ENCODE measurements around the gene PLRG1. TPM values are rescaled to one million over a fixed set of nuclear protein-coding genes. Genes with fewer than 3 reads are reported as not detected.

PLRG1 gene
- total and polyA plus RNA-seq, 2 of the 8 experiments (the other 6 are each of a cell fraction or from before 2014, with no cell fraction given) = 63.5 to 108 TPM

DNA sequence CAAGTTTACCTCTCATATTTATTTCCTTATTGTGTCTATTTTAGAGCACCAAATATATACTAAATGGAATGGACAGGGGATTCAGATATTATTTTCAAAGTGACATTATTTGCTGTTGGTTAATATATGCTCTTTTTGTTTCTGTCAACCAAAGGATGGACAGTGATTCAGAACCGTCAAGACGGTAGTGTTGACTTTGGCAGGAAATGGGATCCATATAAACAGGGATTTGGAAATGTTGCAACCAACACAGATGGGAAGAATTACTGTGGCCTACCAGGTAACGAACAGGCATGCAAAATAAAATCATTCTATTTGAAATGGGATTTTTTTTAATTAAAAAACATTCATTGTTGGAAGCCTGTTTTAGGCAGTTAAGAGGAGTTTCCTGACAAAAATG is 18.8 kb upstream of the PLRG1 start:
- Histone ChIP-seq H3K23ac (ENCODE audit: insufficient read length) (no peak overlapping the region), H4K91ac (replicated peaks; ENCODE audit: insufficient read length, low read length) (no peak overlapping the region), H3K18ac (ENCODE audit: extremely low read depth, low read length) (no peak overlapping the region), H3K27me3 (replicated peaks in 1 of 4; ENCODE audit: control insufficient read depth in 3 of 4, extremely low read depth in 1 of 4, insufficient read depth in 3 of 4, low read length in 3 of 4) (no peaks in the 10 kb centered on the region), H3K4ac (replicated peaks; ENCODE audit: insufficient read length, low read depth, low read length) (no peak overlapping the region), H2BK5ac (ENCODE audit: low read depth, low read length) (no peak overlapping the region), H2BK12ac (ENCODE audit: low read depth, low read length) (no peak overlapping the region), H3K56ac (replicated peaks; ENCODE audit: insufficient read length, low read depth, low read length) (no peak overlapping the region), H2BK20ac (ENCODE audit: low read length) (no peak overlapping the region), H3K9ac (replicated peaks in 1 of 4; ENCODE audit: extremely low read depth in 1 of 4, low read depth in 3 of 4, low read length in 3 of 4) (no peak overlapping the region), H4K5ac (ENCODE audit: insufficient read length, low read depth, low read length) (no peak overlapping the region), H3K4me2 (ENCODE audit: insufficient read depth in 1 of 2, low read depth in 2 of 2, low read length in 2 of 2) (no peak overlapping the region), H3K36me3 (ENCODE audit: control insufficient read depth in 2 of 4, insufficient read depth in 4 of 4, low read length in 3 of 4) (no peaks in the 10 kb centered on the region), H4K20me1 (replicated peaks in 1 of 2; ENCODE audit: control insufficient read depth in 1 of 2, insufficient read depth in 2 of 2, low read length in 2 of 2) (no peaks in the 10 kb centered on the region), H2BK120ac (replicated peaks; ENCODE audit: low read depth, low read length) (no peak overlapping the region), H3K27ac (ENCODE audit: low read depth, low read length) (no peak overlapping the region), H2BK15ac (ENCODE audit: low read length) (no peak overlapping the region), H3K9me3 (ENCODE audit: insufficient read depth in 2 of 2, low read depth in 1 of 2, low read length in 1 of 2) (no peaks in the 10 kb centered on the region), H3K4me1 (replicated peaks in 1 of 4; ENCODE audit: control insufficient read depth in 3 of 4, insufficient read depth in 4 of 4, low read length in 3 of 4) (no peaks in the 10 kb centered on the region), H3K4me3 (ENCODE audit: extremely low read depth in 1 of 4, insufficient read depth in 2 of 4, low read depth in 3 of 4, low read length in 4 of 4) (no peak overlapping the region), H3K23me2 (ENCODE audit: low read depth, low read length) (no peaks in the 10 kb centered on the region), H4K8ac (ENCODE audit: extremely low read depth, insufficient read depth, low read length) (no peak overlapping the region), H2AFZ (ENCODE audit: low read length) (no peak overlapping the region), H3K14ac (ENCODE audit: insufficient read length) (no peak overlapping the region), H2AK5ac (ENCODE audit: low read depth, low read length) (no peak overlapping the region), H3K79me1 (ENCODE audit: low read depth, low read length) (no peaks in the 10 kb centered on the region), H3K79me2 (ENCODE audit: control insufficient read depth in 1 of 2, insufficient read depth in 2 of 2, low read length in 2 of 2) (no peaks in the 10 kb centered on the region)
- ChIA-PET CTCF (ENCODE audit: partially characterized antibody) (interaction anchor here (0.6 to 6.7 kb wide), 9 partner anchors 10 to 1419 kb away, joined by 3 to 47 read pairs (median 5); partner anchors contain the start of gene PLRG1), POLR2A (ENCODE audit: partially characterized antibody) (no interaction called here)
- TF ChIP-seq JUND (IDR thresholded peaks at IDR 0.05; ENCODE audit: low read length) (no peak), NRF1 (IDR thresholded peaks at IDR 0.05; ENCODE audit: low read depth, low read length) (no peak), HDAC6 (IDR thresholded peaks at IDR 0.05; ENCODE audit: low read depth, low read length) (no peak), RAD21 (IDR thresholded peaks at IDR 0.05 in 1 of 2, conservative IDR thresholded peaks at IDR 0.05 in 1 of 2; ENCODE audit: low read depth in 2 of 2, low read length in 2 of 2) (no peak), KDM1A (IDR thresholded peaks at IDR 0.05; ENCODE audit: borderline replicate concordance, low read length) (no peak), POLR2AphosphoS5 (IDR thresholded peaks at IDR 0.05; ENCODE audit: low read depth, low read length) (no peak), CTBP2 (IDR thresholded peaks at IDR 0.05; ENCODE audit: borderline replicate concordance, insufficient read depth, insufficient read length, low read length) (no peak), BACH1 (IDR thresholded peaks at IDR 0.05; ENCODE audit: low read length) (no peak)
- DNase-seq (ENCODE audit: low read depth in 1 of 2, low spot score in 2 of 2) (no peak), FAIRE-seq (no peak)
- WGBS, 2 experiments (ENCODE audit: extremely low coverage in 1 of 2, insufficient coverage in 1 of 2, insufficient read length in 1 of 2, insufficient replicate concordance in 2 of 2, low coverage in 1 of 2, low lambda C conversion rate in 2 of 2, missing lambda C conversion rate in 1 of 2) = 94% methylated on average over 3 of the region's 3 CpGs; no CpG with 5 or more reads in 1 of the 2 experiments

All from H1 (cell line).